ENCODE measurements around the gene TOPBP1. TPM values are rescaled to one million over a fixed set of nuclear protein-coding genes. Genes with fewer than 3 reads are reported as not detected.
A peak's percentile ranks its signal among the peaks of the same experiment; 100 is the strongest.

The TOPBP1 gene
- total RNA-seq, 1 experiment from 2014 or later = 51.5 TPM

- WGBS (ENCODE audit: extremely low coverage, insufficient read length, low lambda C conversion rate) = no CpG with 5 or more reads among the region's 2 CpGs
- H3K79me2 ChIP-seq (ENCODE audit: insufficient read depth, low read length) = no peaks in the 10 kb centered on the region
- 0 out of 7 replicates have a peak overlapping the region, but pooled peaks of 1 of the 3 experiments have one; percentile 44 for H3K27ac Mint-ChIP-seq
- H4K8ac ChIP-seq (replicated peaks; ENCODE audit: insufficient read length, low read depth, low read length) = no peak overlapping the region
- H3K4ac ChIP-seq (ENCODE audit: low read depth, low read length) = no peak overlapping the region
- peaks cover 0 to 2% (median 0%) of the 10 kb centered on the region in 3 experiments; a peak in 2 of 7 replicates for H3K36me3 Mint-ChIP-seq (ENCODE audit: insufficient read depth in 1 of 3, low read depth in 3 of 3)
- no peak overlapping the region for H2AK5ac ChIP-seq (ENCODE audit: insufficient read length, low read length)
- no peak overlapping the region for H3K14ac ChIP-seq (ENCODE audit: insufficient read depth, low read length)
- H3K23me2 ChIP-seq (ENCODE audit: insufficient read length, low read depth, low read length, poor library complexity, severe bottlenecking) = no peaks in the 10 kb centered on the region
- no peak overlapping the region for H3K18ac ChIP-seq (ENCODE audit: insufficient read length, low read depth, low read length)
- no peak overlapping the region for H3T11ph ChIP-seq (ENCODE audit: low read length)
- no peak overlapping the region for H4K5ac ChIP-seq (ENCODE audit: insufficient read length, low read depth, low read length)
- H3K27me3 Mint-ChIP-seq (ENCODE audit: low read depth) = peaks cover 2% of the 10 kb centered on the region; the same call in 1 of the 2 replicates
- H3K27me3 ChIP-seq (ENCODE audit: insufficient read depth, low read length) = no peaks in the 10 kb centered on the region
- no peaks in the 10 kb centered on the region for H3K4me1 ChIP-seq (ENCODE audit: insufficient read depth, low read length)
- no peak overlapping the region for H3K4me2 ChIP-seq (ENCODE audit: insufficient read depth, insufficient read length, low read length)
- no peaks in the 10 kb centered on the region for H3K79me1 ChIP-seq (ENCODE audit: insufficient read depth, low read depth, low read length, poor library complexity, severe bottlenecking)
- H2BK5ac ChIP-seq (ENCODE audit: insufficient read length, low read length) = no peak overlapping the region
- no peaks in the 10 kb centered on the region for H3K9me3 ChIP-seq (ENCODE audit: control insufficient read depth, low read depth, low read length)
- H4K91ac ChIP-seq (ENCODE audit: insufficient read length, low read depth, low read length) = no peak overlapping the region
- no peak for DNase-seq
- H2BK12ac ChIP-seq (ENCODE audit: insufficient read length, low read depth, low read length) = no peak overlapping the region
- no peak overlapping the region for H2BK120ac ChIP-seq (ENCODE audit: low read depth, low read length, poor library complexity, severe bottlenecking)
- H3K9ac ChIP-seq (ENCODE audit: extremely low read depth, insufficient read length, low read length) = no peak overlapping the region
- no peak overlapping the region for H3K27ac ChIP-seq (ENCODE audit: insufficient read length, low read depth, low read length)
- H3K56ac ChIP-seq (ENCODE audit: insufficient read length, low read depth, low read length) = no peak overlapping the region
- no peak overlapping the region for H3K4me3 Mint-ChIP-seq
- H3K23ac ChIP-seq (ENCODE audit: insufficient read length, low read depth, low read length) = no peak overlapping the region
- no peak for TF ChIP-seq CTCF (conservative IDR thresholded peaks at IDR 0.05)
- H3K4me1 Mint-ChIP-seq = no peaks in the 10 kb centered on the region
- H2BK15ac ChIP-seq (ENCODE audit: low read depth, low read length) = no peak overlapping the region
- H3K9me3 Mint-ChIP-seq = peaks cover 0 to 4% of the 10 kb centered on the region in 2 experiments; a peak in 2 of 5 replicates
- H4K20me1 ChIP-seq (ENCODE audit: control insufficient read depth, insufficient read depth, insufficient read length) = no peaks in the 10 kb centered on the region
- no peak overlapping the region for H2AFZ ChIP-seq (ENCODE audit: low read length)
- H2BK20ac ChIP-seq (ENCODE audit: low read depth, low read length, poor library complexity, severe bottlenecking) = no peak overlapping the region
These were observed 37.7 kb upstream of the TOPBP1 start for GRCh38 chr3:133699467-133699866.

All from H9 (cell line).